ENCODE results near the gene EMX1.

The EMX1 gene

DNA sequence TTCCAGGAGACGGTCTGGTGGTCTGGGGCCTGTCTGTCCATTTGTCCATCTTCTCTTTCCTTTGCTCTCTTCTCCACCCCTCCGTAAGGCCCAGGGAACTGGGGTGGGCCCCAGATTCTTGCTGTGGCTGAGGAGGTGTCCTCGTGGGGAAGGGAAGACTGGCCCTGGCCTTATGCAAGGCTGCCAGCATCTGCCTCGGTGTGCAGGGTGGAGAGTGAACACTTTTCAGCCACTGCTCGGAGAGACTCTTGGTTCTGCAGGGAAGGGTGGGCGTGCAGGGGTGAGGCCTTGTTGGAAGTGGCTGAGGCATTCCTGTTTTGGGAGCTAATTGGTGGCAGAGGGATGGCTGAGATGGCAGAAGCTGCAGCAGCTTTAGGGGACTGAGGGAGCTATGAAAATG lies 23.0 kb downstream of the EMX1 start:
- Histone ChIP-seq H3K9ac (ENCODE audit: insufficient read length, low read depth) (peak overlapping the region; percentile 3), H3K4me1 (ENCODE audit: insufficient read depth, insufficient read length) (peaks cover 22% of the 10 kb centered on the region), H3K36me3 (ENCODE audit: insufficient read depth, insufficient read length, low read length) (peaks cover 35% of the 10 kb centered on the region), H3K4me3 (ENCODE audit: insufficient read length, low read depth) (no peak overlapping the region), H3K9me3 (ENCODE audit: insufficient read depth, low read length) (no peaks in the 10 kb centered on the region), H3K27me3 (ENCODE audit: insufficient read depth, insufficient read length) (peaks cover 12% of the 10 kb centered on the region)
- DNase-seq (ENCODE audit: low read depth, low spot score) = no peak
- no peak for TF ChIP-seq YY1 (IDR thresholded peaks at IDR 0.05; ENCODE audit: insufficient read depth, insufficient read length)
- no peak for TF ChIP-seq ZNF274 (IDR thresholded peaks at IDR 0.05; ENCODE audit: low read depth, low read length)
- no peak for TF ChIP-seq SUZ12 (IDR thresholded peaks at IDR 0.05; ENCODE audit: extremely low read depth, insufficient read depth, insufficient read length)

DNA sequence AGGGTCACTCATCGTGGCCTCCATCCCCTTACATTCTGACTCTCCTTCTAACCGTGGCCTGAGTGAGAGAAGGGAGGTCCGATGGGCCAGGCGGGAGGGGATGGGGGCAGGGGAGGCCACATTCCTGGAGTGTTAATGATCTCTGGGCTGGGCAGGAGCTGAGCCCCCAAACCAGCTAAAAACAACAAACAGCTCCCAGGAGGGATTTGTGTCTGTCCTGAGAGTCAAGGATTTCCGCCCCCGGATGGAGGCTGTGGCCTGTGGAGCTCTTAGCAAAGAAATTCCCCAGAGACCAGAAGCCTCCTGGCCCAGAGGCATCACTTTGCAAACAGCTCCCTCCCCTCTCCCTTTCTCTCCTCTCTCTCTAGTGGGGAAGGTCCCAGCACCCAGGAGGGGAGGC lies 23.5 kb downstream of the EMX1 start:
- H3K9ac ChIP-seq (ENCODE audit: insufficient read length, low read depth) = peak overlapping the region; percentile 3
- TF ChIP-seq YY1 (IDR thresholded peaks at IDR 0.05; ENCODE audit: insufficient read depth, insufficient read length) (no peak), ZNF274 (IDR thresholded peaks at IDR 0.05; ENCODE audit: low read depth, low read length) (no peak), SUZ12 (IDR thresholded peaks at IDR 0.05; ENCODE audit: extremely low read depth, insufficient read depth, insufficient read length) (no peak)
- peak; percentile 86 for DNase-seq (ENCODE audit: low read depth, low spot score)
- H3K4me1 ChIP-seq (ENCODE audit: insufficient read depth, insufficient read length) = peaks cover 22% of the 10 kb centered on the region
- peaks cover 35% of the 10 kb centered on the region for H3K36me3 ChIP-seq (ENCODE audit: insufficient read depth, insufficient read length, low read length)
- H3K27me3 ChIP-seq (ENCODE audit: insufficient read depth, insufficient read length) = peaks cover 8% of the 10 kb centered on the region
- H3K9me3 ChIP-seq (ENCODE audit: insufficient read depth, low read length) = no peaks in the 10 kb centered on the region
- no peak overlapping the region for H3K4me3 ChIP-seq (ENCODE audit: insufficient read length, low read depth)

DNA sequence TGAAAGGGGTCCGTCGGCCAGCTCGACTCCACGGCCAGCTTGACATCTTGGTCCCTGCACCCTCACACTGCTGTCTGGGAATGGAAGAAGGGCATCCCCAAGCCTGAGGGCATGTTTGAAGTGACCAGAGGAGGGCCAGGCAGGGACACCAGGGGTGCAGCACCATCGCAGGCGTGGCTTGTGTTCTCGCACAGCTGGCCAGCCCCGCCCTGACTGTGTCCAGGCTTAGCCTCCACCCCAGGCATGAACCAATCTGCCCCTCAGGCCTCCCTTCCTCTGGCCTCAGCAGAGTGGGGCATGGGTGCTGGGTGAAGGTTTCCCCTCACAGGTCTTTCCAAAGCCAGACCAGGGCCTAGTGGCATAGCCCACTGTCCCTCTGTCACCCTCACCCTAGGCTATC lies 25.0 kb downstream of the EMX1 start:
- peaks cover 3% of the 10 kb centered on the region for H3K27me3 ChIP-seq (ENCODE audit: insufficient read depth, insufficient read length)

DNA sequence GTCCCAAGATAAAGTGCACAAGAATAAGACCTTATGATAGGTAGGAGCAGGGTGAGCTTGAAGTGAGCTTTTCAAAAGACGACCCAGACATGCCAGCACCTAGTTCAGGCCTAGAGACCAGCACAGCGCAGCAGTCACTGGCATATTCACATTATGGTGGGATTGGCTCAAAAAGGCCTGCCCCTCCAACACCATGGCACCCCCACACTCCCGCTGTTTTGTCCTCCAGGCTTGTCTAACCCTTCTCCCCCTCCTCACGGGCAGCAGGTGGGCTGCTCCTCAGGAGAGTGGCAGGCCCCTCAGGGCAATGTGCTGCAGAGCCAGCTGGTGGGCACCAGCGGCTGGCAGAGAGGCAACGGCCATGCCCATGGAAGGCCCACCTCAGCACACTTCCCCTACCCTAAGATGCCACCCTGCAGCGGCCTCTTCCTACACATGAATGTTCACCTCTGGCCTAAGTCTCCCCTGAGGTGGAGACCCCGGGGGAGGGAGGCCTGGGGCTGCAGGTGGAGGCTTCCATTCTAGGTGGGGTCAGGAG lies 25.6 kb downstream of the EMX1 start:
- Histone ChIP-seq H3K9me3 (ENCODE audit: insufficient read depth, low read length) (no peaks in the 10 kb centered on the region), H3K36me3 (ENCODE audit: insufficient read depth, insufficient read length, low read length) (peaks cover 35% of the 10 kb centered on the region), H3K9ac (ENCODE audit: insufficient read length, low read depth) (no peak overlapping the region), H3K4me3 (ENCODE audit: insufficient read length, low read depth) (no peak overlapping the region), H3K27me3 (ENCODE audit: insufficient read depth, insufficient read length) (peaks cover 3% of the 10 kb centered on the region), H3K4me1 (ENCODE audit: insufficient read depth, insufficient read length) (peaks cover 16% of the 10 kb centered on the region)
- TF ChIP-seq SUZ12 (IDR thresholded peaks at IDR 0.05; ENCODE audit: extremely low read depth, insufficient read depth, insufficient read length) = no peak
- TF ChIP-seq ZNF274 (IDR thresholded peaks at IDR 0.05; ENCODE audit: low read depth, low read length) = no peak
- DNase-seq (ENCODE audit: low read depth, low spot score) = no peak

More for the DNA sequence above, 25.0 kb downstream of the EMX1 start:
- no peak for DNase-seq (ENCODE audit: low read depth, low spot score)
- Histone ChIP-seq H3K36me3 (ENCODE audit: insufficient read depth, insufficient read length, low read length) (peaks cover 35% of the 10 kb centered on the region), H3K9ac (ENCODE audit: insufficient read length, low read depth) (no peak overlapping the region), H3K4me3 (ENCODE audit: insufficient read length, low read depth) (no peak overlapping the region), H3K4me1 (ENCODE audit: insufficient read depth, insufficient read length) (peaks cover 17% of the 10 kb centered on the region), H3K9me3 (ENCODE audit: insufficient read depth, low read length) (no peaks in the 10 kb centered on the region)
- no peak for TF ChIP-seq SUZ12 (IDR thresholded peaks at IDR 0.05; ENCODE audit: extremely low read depth, insufficient read depth, insufficient read length)
- TF ChIP-seq ZNF274 (IDR thresholded peaks at IDR 0.05; ENCODE audit: low read depth, low read length) = no peak
- TF ChIP-seq YY1 (IDR thresholded peaks at IDR 0.05; ENCODE audit: insufficient read depth, insufficient read length) = no peak

DNA sequence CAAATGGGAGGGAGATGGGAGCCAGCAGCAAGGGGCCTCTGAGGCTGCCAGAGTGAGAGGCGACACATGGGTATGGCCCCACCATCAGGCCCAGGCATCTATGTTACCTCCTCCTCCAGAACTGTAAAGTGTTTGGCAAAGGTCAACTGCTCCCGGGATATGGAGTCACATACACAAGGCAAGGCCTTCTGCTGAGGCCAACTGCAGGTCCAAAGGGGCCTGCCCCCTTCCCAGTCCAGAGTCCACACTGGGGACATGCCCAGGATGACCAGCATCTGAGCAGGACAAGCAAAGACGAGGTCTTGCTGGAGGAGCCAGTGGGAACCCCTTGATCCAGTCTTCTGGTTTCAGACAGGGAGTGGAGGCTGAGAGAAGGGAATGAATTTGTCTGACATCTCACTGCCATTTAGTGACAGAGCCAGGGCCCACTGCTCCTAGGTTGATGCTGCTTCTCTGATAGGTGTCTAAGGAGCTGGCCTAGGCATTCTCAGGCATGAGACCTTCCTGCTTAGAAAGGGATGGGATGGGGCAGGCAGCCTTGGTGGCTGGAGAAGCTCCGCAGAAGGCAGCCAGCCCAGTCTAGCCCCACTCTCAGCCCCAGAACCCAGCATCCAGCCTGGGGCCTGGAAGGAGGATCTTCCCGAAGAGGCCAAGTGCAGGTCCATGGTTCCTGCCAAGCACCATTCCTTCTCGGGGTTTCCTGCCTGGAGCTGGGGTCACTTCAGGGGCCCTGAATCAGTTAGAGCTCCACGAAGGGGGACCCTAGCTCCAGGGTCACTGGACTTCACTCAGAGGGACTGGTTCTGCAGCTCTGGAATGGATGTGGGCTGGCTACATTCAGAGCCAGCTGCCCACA lies 26.4 kb downstream of the EMX1 start:
- peaks cover 3% of the 10 kb centered on the region for H3K27me3 ChIP-seq (ENCODE audit: insufficient read depth, insufficient read length)
- DNase-seq (ENCODE audit: low read depth, low spot score) = no peak
- TF ChIP-seq YY1 (IDR thresholded peaks at IDR 0.05; ENCODE audit: insufficient read depth, insufficient read length) = no peak
- no peak for TF ChIP-seq ZNF274 (IDR thresholded peaks at IDR 0.05; ENCODE audit: low read depth, low read length)
- TF ChIP-seq SUZ12 (IDR thresholded peaks at IDR 0.05; ENCODE audit: extremely low read depth, insufficient read depth, insufficient read length) = no peak
- no peaks in the 10 kb centered on the region for H3K9me3 ChIP-seq (ENCODE audit: insufficient read depth, low read length)
- no peak overlapping the region for H3K4me3 ChIP-seq (ENCODE audit: insufficient read length, low read depth)
- peaks cover 35% of the 10 kb centered on the region for H3K36me3 ChIP-seq (ENCODE audit: insufficient read depth, insufficient read length, low read length)
- no peak overlapping the region for H3K9ac ChIP-seq (ENCODE audit: insufficient read length, low read depth)
- H3K4me1 ChIP-seq (ENCODE audit: insufficient read depth, insufficient read length) = peaks cover 16% of the 10 kb centered on the region

DNA sequence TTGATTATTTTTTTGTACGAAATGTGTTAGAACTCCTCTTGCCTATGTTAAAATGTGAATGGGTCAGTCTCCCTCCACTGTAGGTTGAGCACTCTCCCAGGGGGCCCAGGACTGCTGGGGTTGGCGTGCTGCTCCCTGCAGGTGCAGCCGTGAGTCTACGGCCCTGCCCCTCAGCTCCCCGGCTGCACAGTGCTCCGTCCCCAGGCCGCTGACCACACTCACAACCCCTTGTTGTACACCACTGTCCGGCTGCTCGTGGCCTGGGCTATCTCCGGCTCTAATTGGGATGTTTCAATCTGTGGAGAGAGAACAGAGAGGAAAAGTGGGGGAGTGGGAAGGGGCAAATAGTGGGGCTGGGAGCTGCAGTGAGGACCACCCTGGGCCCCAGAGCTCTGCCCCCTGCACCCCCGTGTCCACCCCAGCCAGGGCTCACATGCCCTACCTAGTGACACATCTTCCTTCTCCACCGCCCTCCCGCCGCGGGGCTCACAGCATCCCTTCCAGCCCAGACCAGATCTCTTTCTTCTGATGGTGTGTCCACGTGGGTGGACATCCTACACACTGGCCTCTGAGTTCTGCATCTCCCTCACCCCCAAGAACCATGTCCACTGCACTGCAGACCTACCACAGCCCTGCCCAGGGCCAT lies 27.6 kb downstream of the EMX1 start:
- DNase-seq (ENCODE audit: low read depth, low spot score) = no peak
- H3K9me3 ChIP-seq (ENCODE audit: insufficient read depth, low read length) = no peaks in the 10 kb centered on the region
- TF ChIP-seq YY1 (IDR thresholded peaks at IDR 0.05; ENCODE audit: insufficient read depth, insufficient read length) = no peak
- no peak for TF ChIP-seq SUZ12 (IDR thresholded peaks at IDR 0.05; ENCODE audit: extremely low read depth, insufficient read depth, insufficient read length)
- no peak for TF ChIP-seq ZNF274 (IDR thresholded peaks at IDR 0.05; ENCODE audit: low read depth, low read length)
- H3K27me3 ChIP-seq (ENCODE audit: insufficient read depth, insufficient read length) = no peaks in the 10 kb centered on the region
- H3K36me3 ChIP-seq (ENCODE audit: insufficient read depth, insufficient read length, low read length) = peaks cover 25% of the 10 kb centered on the region
- H3K4me1 ChIP-seq (ENCODE audit: insufficient read depth, insufficient read length) = peaks cover 18% of the 10 kb centered on the region
- no peak overlapping the region for H3K9ac ChIP-seq (ENCODE audit: insufficient read length, low read depth)
- H3K4me3 ChIP-seq (ENCODE audit: insufficient read length, low read depth) = no peak overlapping the region

DNA sequence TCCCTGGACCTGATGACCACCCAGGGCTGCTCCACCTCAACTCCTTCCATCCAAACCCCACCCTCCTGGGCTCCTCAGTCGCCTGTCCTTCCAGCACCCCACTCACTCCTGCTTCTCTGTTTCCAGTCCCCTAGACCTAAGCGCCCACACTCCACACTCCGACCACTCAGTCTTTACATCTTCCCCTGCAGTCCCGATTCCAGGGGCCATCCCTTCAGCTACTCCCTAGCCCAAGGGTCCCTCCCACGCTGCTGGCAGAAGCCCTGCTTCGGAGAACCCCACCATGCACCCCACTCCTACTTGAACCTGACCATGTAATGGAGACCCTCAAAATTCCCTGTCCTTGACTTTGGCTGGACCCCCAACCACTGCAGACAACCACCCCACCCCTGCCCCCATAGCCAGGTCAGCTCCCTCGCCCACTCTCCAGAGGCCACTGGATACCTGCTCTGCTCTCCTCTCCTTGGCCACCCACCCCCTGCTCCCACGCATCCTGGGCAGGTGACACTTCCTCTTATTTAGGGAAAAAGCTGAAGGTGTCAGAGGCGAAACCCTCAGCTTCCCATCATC lies 28.2 kb downstream of the EMX1 start:
- H3K4me1 ChIP-seq (ENCODE audit: insufficient read depth, insufficient read length) = peaks cover 13% of the 10 kb centered on the region
- H3K27me3 ChIP-seq (ENCODE audit: insufficient read depth, insufficient read length) = no peaks in the 10 kb centered on the region
- no peak overlapping the region for H3K4me3 ChIP-seq (ENCODE audit: insufficient read length, low read depth)
- TF ChIP-seq ZNF274 (IDR thresholded peaks at IDR 0.05; ENCODE audit: low read depth, low read length) = no peak
- TF ChIP-seq SUZ12 (IDR thresholded peaks at IDR 0.05; ENCODE audit: extremely low read depth, insufficient read depth, insufficient read length) = no peak
- no peak for TF ChIP-seq YY1 (IDR thresholded peaks at IDR 0.05; ENCODE audit: insufficient read depth, insufficient read length)
- H3K36me3 ChIP-seq (ENCODE audit: insufficient read depth, insufficient read length, low read length) = peaks cover 30% of the 10 kb centered on the region
- H3K9me3 ChIP-seq (ENCODE audit: insufficient read depth, low read length) = no peaks in the 10 kb centered on the region
- no peak for DNase-seq (ENCODE audit: low read depth, low spot score)
- no peak overlapping the region for H3K9ac ChIP-seq (ENCODE audit: insufficient read length, low read depth)

Data from NT2/D1 (cell line).